Gastroesophageal sphincter (tissue), 3 donors: Measurements from ENCODE around the gene ZKSCAN8.

Experiments
- CTCF ChIP-seq, 4 experiments: fragments of 200-600 bp in 2 of 4; fragments of 450-650 bp in 2 of 4; sonication (generic) in 1 of 4; IDR thresholded peaks; one replicate each; pipeline ENCODE4 v1.5.1; 2017 to 2019; ENCODE audit warnings: antibody characterized with exemption in 4 of 4, mild to moderate bottlenecking in 2 of 4, moderate library complexity in 2 of 4
- EP300 ChIP-seq: sonication (generic); formaldehyde crosslinking; IDR thresholded peaks from one replicate; pipeline ENCODE4 v1.6.1; 2017; ENCODE audit warnings: antibody characterized with exemption, mild to moderate bottlenecking
- POLR2A ChIP-seq, 2 donors: fragments of 450-650 bp; IDR thresholded peaks; one replicate each; pipeline ENCODE4 v1.6.1; 2017; ENCODE audit warnings: antibody characterized with exemption in 2 of 2, mild to moderate bottlenecking in 2 of 2, moderate library complexity in 1 of 2
- POLR2AphosphoS5 ChIP-seq: sonication (generic); formaldehyde crosslinking; IDR thresholded peaks from one replicate; pipeline ENCODE4 v1.6.1; 2017; ENCODE audit warnings: antibody characterized with exemption

GRCh38 chr6:28137505-28137981 is 4.1 kb upstream of the ZKSCAN8 start:
- no peak for TF ChIP-seq CTCF (IDR thresholded peaks at IDR 0.05)
- TF ChIP-seq EP300 = no peak
- no peak for TF ChIP-seq POLR2A (IDR thresholded peaks at IDR 0.05)
- TF ChIP-seq POLR2AphosphoS5 = no peak
